ENCODE measurements around the gene RARS1. TPM values are rescaled to one million over a fixed set of nuclear protein-coding genes. Genes with fewer than 3 reads are reported as not detected.

Gene RARS1
- total RNA-seq, 2 donors from 2014 or later, result 98.9 to 109 TPM

DNA sequence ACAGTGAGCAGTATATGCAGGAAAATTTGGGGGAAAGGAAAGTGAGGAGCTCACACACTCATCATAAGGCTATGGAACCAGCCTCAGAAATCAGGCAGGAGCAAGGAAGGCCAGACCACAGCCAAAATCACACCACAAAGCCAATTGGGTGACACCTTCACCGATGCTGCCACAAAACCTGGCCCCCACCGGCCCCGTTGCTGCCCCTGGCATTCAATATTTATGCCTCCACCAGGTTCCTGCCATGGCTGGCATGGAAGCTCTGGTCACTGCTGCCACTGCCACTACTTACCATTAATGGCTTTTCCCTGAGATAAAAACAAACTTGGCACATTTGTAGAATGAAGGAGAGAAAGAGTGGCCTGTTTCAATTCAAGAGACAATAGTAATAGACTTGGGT lies 28.7 kb upstream of the RARS1 start:
- Mint-ChIP-seq H3K4me3 (no peak overlapping the region), H3K27ac (no peak overlapping the region), H3K36me3 (ENCODE audit: low read depth) (peaks cover 42% of the 10 kb centered on the region), H3K9me3 (no peaks in the 10 kb centered on the region), H3K4me1 (peaks cover 5% of the 10 kb centered on the region), H3K27me3 (ENCODE audit: insufficient read depth) (no peaks in the 10 kb centered on the region)
- Histone ChIP-seq H3K4me3 (ENCODE audit: low read length) (no peak overlapping the region), H3K9me3 (ENCODE audit: control insufficient read depth, low read length) (no peaks in the 10 kb centered on the region), H3K27me3 (ENCODE audit: control insufficient read depth, insufficient read depth, low read length, poor library complexity, severe bottlenecking) (no peaks in the 10 kb centered on the region), H3K9ac (ENCODE audit: extremely low read depth, low read length, poor library complexity, severe bottlenecking) (no peak overlapping the region), H3K4me1 (ENCODE audit: control insufficient read depth, insufficient read depth, low read length) (no peaks in the 10 kb centered on the region), H3K27ac (ENCODE audit: low read depth, low read length) (no peak overlapping the region), H3K36me3 (ENCODE audit: control insufficient read depth, insufficient read depth, low read length) (peaks cover 13% of the 10 kb centered on the region)
- 95 to 100% methylated on average over 2 to 3 of the region's 3 CpGs for WGBS, 2 experiments (ENCODE audit: insufficient coverage in 1 of 2, insufficient read length in 1 of 2)
- no peak for TF ChIP-seq CTCF (conservative IDR thresholded peaks at IDR 0.05)
- no peak for DNase-seq

GRCh38 chr5:168460606-168461005 lies 25.7 kb upstream of the RARS1 start:
- Mint-ChIP-seq H3K36me3 (ENCODE audit: low read depth) (peaks cover 45% of the 10 kb centered on the region), H3K27me3 (ENCODE audit: insufficient read depth) (no peaks in the 10 kb centered on the region), H3K4me1 (peaks cover 2% of the 10 kb centered on the region), H3K9me3 (no peaks in the 10 kb centered on the region), H3K4me3 (no peak overlapping the region), H3K27ac (no peak overlapping the region)
- no peak overlapping the region for H3K4me3 ChIP-seq (ENCODE audit: low read length)
- H3K9me3 ChIP-seq (ENCODE audit: control insufficient read depth, low read length), result no peaks in the 10 kb centered on the region
- no peak for TF ChIP-seq CTCF (conservative IDR thresholded peaks at IDR 0.05)
- no peaks in the 10 kb centered on the region for H3K27me3 ChIP-seq (ENCODE audit: control insufficient read depth, insufficient read depth, low read length, poor library complexity, severe bottlenecking)
- no peaks in the 10 kb centered on the region for H3K4me1 ChIP-seq (ENCODE audit: control insufficient read depth, insufficient read depth, low read length)
- DNase-seq, result no peak
- no peak overlapping the region for H3K27ac ChIP-seq (ENCODE audit: low read depth, low read length)
- no peak overlapping the region for H3K9ac ChIP-seq (ENCODE audit: extremely low read depth, low read length, poor library complexity, severe bottlenecking)
- 95 to 96% methylated on average over 8 to 9 of the region's 9 CpGs for WGBS, 2 experiments (ENCODE audit: insufficient coverage in 1 of 2, insufficient read length in 1 of 2)
- H3K36me3 ChIP-seq (ENCODE audit: control insufficient read depth, insufficient read depth, low read length), result peaks cover 13% of the 10 kb centered on the region

DNA sequence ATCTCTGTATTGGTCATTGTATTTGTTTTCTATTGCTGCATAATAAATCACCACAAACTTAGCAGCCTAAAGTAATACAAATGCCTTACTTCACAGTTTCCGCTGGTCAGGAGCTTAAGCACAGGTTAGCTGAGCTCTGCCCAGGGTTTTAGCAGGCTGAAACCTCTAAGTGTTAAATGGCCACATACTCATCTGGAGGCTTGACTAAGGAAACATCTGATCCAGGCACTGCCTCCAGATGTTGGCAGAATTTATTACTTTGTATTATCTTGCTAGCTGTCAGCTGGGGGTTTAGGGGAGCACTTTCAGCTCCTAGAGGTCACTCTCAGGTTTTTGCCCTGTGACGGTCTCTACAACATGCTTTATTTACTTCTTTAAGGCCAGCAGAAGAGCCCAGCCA lies 23.2 kb upstream of the RARS1 start:
- Histone ChIP-seq H3K9me3 (ENCODE audit: control insufficient read depth, low read length) (no peaks in the 10 kb centered on the region), H3K36me3 (ENCODE audit: control insufficient read depth, insufficient read depth, low read length) (peaks cover 2% of the 10 kb centered on the region), H3K27me3 (ENCODE audit: control insufficient read depth, insufficient read depth, low read length, poor library complexity, severe bottlenecking) (no peaks in the 10 kb centered on the region), H3K4me1 (ENCODE audit: control insufficient read depth, insufficient read depth, low read length) (no peaks in the 10 kb centered on the region), H3K9ac (ENCODE audit: extremely low read depth, low read length, poor library complexity, severe bottlenecking) (no peak overlapping the region), H3K27ac (ENCODE audit: low read depth, low read length) (no peak overlapping the region), H3K4me3 (ENCODE audit: low read length) (no peak overlapping the region)
- Mint-ChIP-seq H3K9me3 (no peaks in the 10 kb centered on the region), H3K4me1 (no peaks in the 10 kb centered on the region), H3K4me3 (no peak overlapping the region), H3K27me3 (ENCODE audit: insufficient read depth) (no peaks in the 10 kb centered on the region), H3K27ac (no peak overlapping the region), H3K36me3 (ENCODE audit: low read depth) (peaks cover 32% of the 10 kb centered on the region)
- TF ChIP-seq CTCF (conservative IDR thresholded peaks at IDR 0.05), result no peak
- 97 to 100% methylated on average over 2 of the region's 2 CpGs for WGBS, 2 experiments (ENCODE audit: insufficient coverage in 1 of 2, insufficient read length in 1 of 2)
- DNase-seq, result no peak

All from endodermal cell (in vitro differentiated cells).